ENCODE results near the gene DNAL4.

DNA sequence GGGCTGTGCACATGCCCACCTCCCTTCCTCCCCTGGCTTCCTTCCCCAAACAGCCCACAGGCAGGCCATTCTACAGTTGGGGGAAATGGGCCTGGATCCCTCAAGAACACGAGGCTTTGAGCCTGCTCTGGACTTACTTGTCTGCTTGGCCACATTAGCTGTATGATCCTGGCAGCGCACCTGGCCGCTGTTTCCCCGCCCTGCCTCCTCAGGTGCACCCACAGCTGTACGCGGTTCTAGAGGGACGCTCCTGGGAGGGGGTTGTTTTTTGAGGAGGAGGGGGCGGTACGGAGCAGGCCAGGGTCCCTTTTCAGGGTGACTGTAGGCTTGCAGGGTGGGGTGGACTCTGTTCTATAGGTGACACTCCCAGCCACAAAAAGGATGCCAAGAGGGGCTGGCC is 26.6 kb downstream of the DNAL4 start:
- no peak for TF ChIP-seq POLR2A (IDR thresholded peaks at IDR 0.05; ENCODE audit: low read length)
- no peak for TF ChIP-seq GATA1 (IDR thresholded peaks at IDR 0.05; ENCODE audit: low read depth, low read length)
